Stimulated activated effector memory CD8-positive, alpha-beta T cell treated with anti-CD3 and anti-CD28 coated beads, Interleukin-12 subunit alpha, Interleukin-12 subunit beta, amount 100 ng/mL, for 72 hours (primary cell): Measurements from ENCODE around the gene HDAC4.

Experiments used
- ATAC-seq: fragments of 150-1000 bp; cut with Tn5 transposase; 2 replicates; pipeline ENCODE4 v1.10.0; 2021
- DNase-seq, 2 donors: peaks; one replicate each; pipeline ENCODE4 v3.0.0; 2021 to 2022; ENCODE audit warnings: low spot score in 2 of 2
- H3K27ac Mint-ChIP-seq: one replicate; pipeline ENCODE4 v1.8.0; 2022; ENCODE audit warnings: mild to moderate bottlenecking, mixed read lengths
- H3K36me3 Mint-ChIP-seq: one replicate; pipeline ENCODE4 v1.8.0; 2022; ENCODE audit warnings: mild to moderate bottlenecking, mixed read lengths
- H3K4me1 Mint-ChIP-seq: one replicate; pipeline ENCODE4 v1.8.0; 2022; ENCODE audit warnings: mixed read lengths
- H3K4me3 Mint-ChIP-seq: one replicate; pipeline ENCODE4 v1.8.0; 2022; ENCODE audit warnings: mild to moderate bottlenecking, mixed read lengths
- H3K9me3 Mint-ChIP-seq: one replicate; pipeline ENCODE4 v1.8.0; 2022; ENCODE audit warnings: mixed read lengths

The HDAC4 gene

GRCh38 chr2:239393941-239394340, 6.9 kb downstream of the HDAC4 start:
- H3K36me3 Mint-ChIP-seq, result no peaks in the 10 kb centered on the region
- peak overlapping the region; percentile 50 for H3K27ac Mint-ChIP-seq
- H3K4me1 Mint-ChIP-seq, result peaks cover 34% of the 10 kb centered on the region
- no peak for ATAC-seq
- no peaks in the 10 kb centered on the region for H3K9me3 Mint-ChIP-seq
- DNase-seq, result no peak
- no peak overlapping the region for H3K4me3 Mint-ChIP-seq

- no peak for DNase-seq
- Mint-ChIP-seq H3K4me1 (peaks cover 29% of the 10 kb centered on the region), H3K4me3 (no peak overlapping the region), H3K9me3 (no peaks in the 10 kb centered on the region), H3K27ac (peak overlapping the region; percentile 50), H3K36me3 (no peaks in the 10 kb centered on the region)
- ATAC-seq, result no peak
These were observed 7.4 kb downstream of the HDAC4 start for GRCh38 chr2:239393388-239393940.

- no peak overlapping the region for H3K27ac Mint-ChIP-seq
- no peaks in the 10 kb centered on the region for H3K9me3 Mint-ChIP-seq
- ATAC-seq, result no peak
- no peak for DNase-seq
- H3K36me3 Mint-ChIP-seq, result no peaks in the 10 kb centered on the region
- peaks cover 22% of the 10 kb centered on the region for H3K4me1 Mint-ChIP-seq
- no peak overlapping the region for H3K4me3 Mint-ChIP-seq
These were observed 8.0 kb downstream of the HDAC4 start for GRCh38 chr2:239392688-239393387.

- Mint-ChIP-seq H3K4me3 (no peak overlapping the region), H3K36me3 (no peaks in the 10 kb centered on the region), H3K27ac (no peak overlapping the region), H3K9me3 (no peaks in the 10 kb centered on the region), H3K4me1 (peaks cover 17% of the 10 kb centered on the region)
- DNase-seq (no peak), ATAC-seq (no peak)
These were observed 8.8 kb downstream of the HDAC4 start for GRCh38 chr2:239392072-239392357.

- H3K4me3 Mint-ChIP-seq, result no peak overlapping the region
- DNase-seq, result no peak
- H3K27ac Mint-ChIP-seq, result no peak overlapping the region
- peaks cover 23% of the 10 kb centered on the region for H3K4me1 Mint-ChIP-seq
- ATAC-seq, result no peak
- no peaks in the 10 kb centered on the region for H3K36me3 Mint-ChIP-seq
- H3K9me3 Mint-ChIP-seq, result no peaks in the 10 kb centered on the region
These were observed 9.3 kb downstream of the HDAC4 start for GRCh38 chr2:239391286-239392071.

GRCh38 chr2:239390546-239391285, 10.1 kb downstream of the HDAC4 start:
- H3K4me1 Mint-ChIP-seq, result peaks cover 30% of the 10 kb centered on the region
- no peak for DNase-seq
- no peak overlapping the region for H3K27ac Mint-ChIP-seq
- no peak for ATAC-seq
- H3K4me3 Mint-ChIP-seq, result no peak overlapping the region
- H3K9me3 Mint-ChIP-seq, result no peaks in the 10 kb centered on the region
- H3K36me3 Mint-ChIP-seq, result no peaks in the 10 kb centered on the region

- H3K36me3 Mint-ChIP-seq, result no peaks in the 10 kb centered on the region
These were observed 11.1 kb downstream of the HDAC4 start for GRCh38 chr2:239389414-239390329.

GRCh38 chr2:239388236-239389151, 12.3 kb downstream of the HDAC4 start:
- Mint-ChIP-seq H3K4me1 (peaks cover 23% of the 10 kb centered on the region), H3K4me3 (no peak overlapping the region), H3K27ac (no peak overlapping the region), H3K9me3 (no peaks in the 10 kb centered on the region), H3K36me3 (no peaks in the 10 kb centered on the region)
- ATAC-seq (no peak), DNase-seq (no peak)

More at GRCh38 chr2:239389414-239390329, 11.1 kb downstream of the HDAC4 start:
- H3K27ac Mint-ChIP-seq, result no peak overlapping the region
- no peak overlapping the region for H3K4me3 Mint-ChIP-seq
- no peak for ATAC-seq
- H3K9me3 Mint-ChIP-seq, result no peaks in the 10 kb centered on the region
- DNase-seq, result no peak
- H3K4me1 Mint-ChIP-seq, result peaks cover 28% of the 10 kb centered on the region

- no peak overlapping the region for H3K4me3 Mint-ChIP-seq
- no peaks in the 10 kb centered on the region for H3K9me3 Mint-ChIP-seq
- H3K27ac Mint-ChIP-seq, result no peak overlapping the region
- ATAC-seq, result no peak
- peaks cover 25% of the 10 kb centered on the region for H3K4me1 Mint-ChIP-seq
- DNase-seq, result no peak
- no peaks in the 10 kb centered on the region for H3K36me3 Mint-ChIP-seq
These were observed 13.0 kb downstream of the HDAC4 start for GRCh38 chr2:239387811-239388210.

- Mint-ChIP-seq H3K4me1 (peaks cover 32% of the 10 kb centered on the region), H3K9me3 (no peaks in the 10 kb centered on the region), H3K4me3 (no peak overlapping the region), H3K36me3 (no peaks in the 10 kb centered on the region), H3K27ac (no peak overlapping the region)
- ATAC-seq (no peak), DNase-seq (no peak)
These were observed 13.9 kb downstream of the HDAC4 start for GRCh38 chr2:239386872-239387445.

- H3K4me1 Mint-ChIP-seq, result peaks cover 40% of the 10 kb centered on the region
- DNase-seq (no peak), ATAC-seq (no peak)
- H3K36me3 Mint-ChIP-seq, result peaks cover 2% of the 10 kb centered on the region
- no peaks in the 10 kb centered on the region for H3K9me3 Mint-ChIP-seq
- H3K4me3 Mint-ChIP-seq, result no peak overlapping the region
- H3K27ac Mint-ChIP-seq, result peak overlapping the region; percentile 15
These were observed 14.7 kb downstream of the HDAC4 start for GRCh38 chr2:239386001-239386670.

- no peaks in the 10 kb centered on the region for H3K9me3 Mint-ChIP-seq
- H3K36me3 Mint-ChIP-seq, result peaks cover 5% of the 10 kb centered on the region
- peaks cover 48% of the 10 kb centered on the region for H3K4me1 Mint-ChIP-seq
- H3K27ac Mint-ChIP-seq, result peak overlapping the region; percentile 15
- DNase-seq (no peak), ATAC-seq (no peak)
- H3K4me3 Mint-ChIP-seq, result no peak overlapping the region
These were observed 15.5 kb downstream of the HDAC4 start for GRCh38 chr2:239385096-239386000.
